ENCODE measurements around the gene BMP7.

Gene BMP7

DNA sequence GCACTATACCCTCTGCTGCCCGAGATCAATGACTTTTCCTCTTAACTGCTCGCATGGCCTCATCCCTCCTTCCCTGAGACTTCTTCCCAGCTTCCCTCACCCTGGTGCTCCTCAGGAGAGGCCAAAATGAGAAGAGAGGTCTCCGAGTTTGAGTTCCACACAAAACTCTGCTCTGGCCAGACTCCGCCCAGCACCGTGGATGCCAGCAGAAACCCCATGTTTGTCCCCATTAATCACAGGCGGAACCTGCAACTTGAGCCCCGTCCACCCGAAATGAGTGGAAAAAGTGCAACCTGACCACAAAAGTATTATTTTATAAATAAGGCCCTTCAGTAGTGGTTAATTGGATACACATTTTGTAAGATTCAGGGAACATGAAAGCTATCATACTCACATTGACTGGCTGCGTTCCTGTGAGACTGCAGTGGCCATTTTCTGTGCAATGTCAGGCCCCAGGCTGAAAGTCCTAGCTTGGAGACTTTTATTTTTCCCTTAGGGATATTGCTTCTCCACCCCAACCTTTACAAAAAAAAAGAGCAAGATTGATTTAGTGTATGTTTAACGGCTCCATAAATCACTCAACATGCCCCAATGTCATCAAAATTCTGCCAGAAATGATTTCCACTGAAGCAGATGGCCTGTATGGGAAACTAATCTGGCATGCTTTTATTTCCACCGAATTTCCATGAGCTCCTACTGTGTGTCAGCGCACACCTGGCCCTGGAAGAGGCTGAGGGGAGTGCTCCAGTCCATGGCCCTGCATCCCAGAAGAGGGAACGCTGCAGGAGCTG lies 134.6 kb downstream of the BMP7 start:
- no peak overlapping the region for H2AFZ ChIP-seq (ENCODE audit: low read length, unreplicated experiment)
- no peaks in the 10 kb centered on the region for H3K27me3 ChIP-seq (ENCODE audit: insufficient read depth, low read length)

DNA sequence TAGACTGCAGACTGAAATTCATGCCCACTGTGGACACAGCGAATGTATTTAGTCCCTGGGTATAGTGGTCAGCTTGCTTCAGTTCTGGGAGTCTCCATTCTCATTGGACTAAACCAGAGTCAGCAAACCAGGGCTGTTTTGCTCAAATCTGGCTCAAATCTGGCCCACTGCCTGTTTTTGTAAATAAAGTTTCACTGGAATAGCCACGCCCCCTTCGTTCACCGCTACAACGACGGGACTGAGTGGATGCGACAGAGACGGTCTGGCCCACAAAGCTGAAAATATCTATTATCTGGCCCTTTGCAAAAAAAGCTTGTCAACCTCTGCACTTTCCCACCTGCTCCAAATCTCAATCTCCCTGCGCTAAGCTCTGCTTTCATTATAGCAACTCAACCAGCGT lies 135.4 kb downstream of the BMP7 start:
- H3K27ac ChIP-seq (ENCODE audit: low read depth, low read length): no peak overlapping the region
- no peak overlapping the region for H3K4me3 ChIP-seq (ENCODE audit: low read depth, low read length)
- no peaks in the 10 kb centered on the region for H3K4me1 ChIP-seq (ENCODE audit: control insufficient read depth, insufficient read depth, low read length, unreplicated experiment)
- H3K79me2 ChIP-seq (ENCODE audit: control insufficient read depth, insufficient read depth, low read length, unreplicated experiment): no peaks in the 10 kb centered on the region
- no peaks in the 10 kb centered on the region for H3K36me3 ChIP-seq (ENCODE audit: insufficient read depth, low read length)
- no peak overlapping the region for H2AFZ ChIP-seq (ENCODE audit: low read length, unreplicated experiment)
- H3K27me3 ChIP-seq (ENCODE audit: insufficient read depth, low read length): no peaks in the 10 kb centered on the region

More for the DNA sequence above, 134.6 kb downstream of the BMP7 start:
- Histone ChIP-seq H3K36me3 (ENCODE audit: insufficient read depth, low read length) (no peaks in the 10 kb centered on the region), H3K27ac (ENCODE audit: low read depth, low read length) (no peak overlapping the region), H3K4me1 (ENCODE audit: control insufficient read depth, insufficient read depth, low read length, unreplicated experiment) (no peaks in the 10 kb centered on the region), H3K4me3 (ENCODE audit: low read depth, low read length) (no peak overlapping the region), H3K79me2 (ENCODE audit: control insufficient read depth, insufficient read depth, low read length, unreplicated experiment) (no peaks in the 10 kb centered on the region)

DNA sequence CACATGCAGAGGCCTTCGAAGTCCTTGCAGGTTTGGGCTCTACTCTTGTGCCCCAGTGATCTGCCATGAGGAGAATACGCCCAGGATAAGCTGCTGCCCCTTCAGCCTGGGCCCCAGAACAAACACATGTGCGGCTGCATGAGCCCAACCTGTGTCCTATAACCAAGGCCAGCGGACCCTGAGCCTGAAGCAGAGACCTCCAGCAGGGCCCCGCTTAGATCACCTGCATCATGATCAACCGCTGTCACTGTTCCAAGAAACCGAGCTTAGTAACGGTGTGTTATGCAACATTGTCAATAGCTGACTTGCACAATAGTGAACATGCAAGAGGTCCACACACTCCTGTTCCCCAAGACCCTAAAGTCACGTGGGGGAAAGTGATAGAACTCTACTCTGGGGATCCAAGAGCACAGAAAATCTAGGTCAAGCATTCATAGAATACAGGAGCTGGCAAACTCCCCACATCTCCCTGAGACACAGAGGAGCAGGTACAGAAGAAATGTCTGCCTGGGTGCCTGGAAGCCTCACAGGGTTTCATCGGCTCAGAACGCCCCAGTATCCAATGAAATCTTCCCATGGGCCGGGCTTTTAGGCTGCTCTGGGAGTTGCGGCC lies 136.2 kb downstream of the BMP7 start:
- H2AFZ ChIP-seq (ENCODE audit: low read length, unreplicated experiment): no peak overlapping the region
- no peaks in the 10 kb centered on the region for H3K36me3 ChIP-seq (ENCODE audit: insufficient read depth, low read length)
- no peaks in the 10 kb centered on the region for H3K4me1 ChIP-seq (ENCODE audit: control insufficient read depth, insufficient read depth, low read length, unreplicated experiment)
- H3K79me2 ChIP-seq (ENCODE audit: control insufficient read depth, insufficient read depth, low read length, unreplicated experiment): no peaks in the 10 kb centered on the region
- no peak overlapping the region for H3K4me3 ChIP-seq (ENCODE audit: low read depth, low read length)
- H3K27ac ChIP-seq (ENCODE audit: low read depth, low read length): no peak overlapping the region
- H3K27me3 ChIP-seq (ENCODE audit: insufficient read depth, low read length): no peaks in the 10 kb centered on the region

DNA sequence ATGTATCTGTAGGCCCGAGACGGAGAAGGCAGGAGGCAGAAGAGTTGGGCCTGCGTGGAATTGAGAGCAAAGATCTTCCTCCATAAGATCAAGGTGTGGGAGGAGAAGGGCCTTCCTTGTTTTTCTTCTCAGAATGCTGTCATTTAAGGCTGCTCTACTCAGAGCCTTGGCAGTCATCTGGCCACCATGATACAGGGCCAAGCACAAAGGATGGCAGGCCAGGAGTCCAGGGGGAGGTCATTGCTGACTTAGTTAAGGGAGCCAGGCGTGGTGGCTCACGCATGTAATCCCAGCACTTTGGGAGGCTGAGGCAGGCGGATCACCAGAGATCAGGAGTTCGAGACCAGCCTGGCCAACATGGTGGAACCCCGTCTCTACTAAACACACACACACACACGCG lies 137.1 kb downstream of the BMP7 start:
- H3K36me3 ChIP-seq (ENCODE audit: insufficient read depth, low read length): no peaks in the 10 kb centered on the region
- no peak overlapping the region for H3K27ac ChIP-seq (ENCODE audit: low read depth, low read length)
- H3K79me2 ChIP-seq (ENCODE audit: control insufficient read depth, insufficient read depth, low read length, unreplicated experiment): no peaks in the 10 kb centered on the region
- no peaks in the 10 kb centered on the region for H3K4me1 ChIP-seq (ENCODE audit: control insufficient read depth, insufficient read depth, low read length, unreplicated experiment)
- no peak overlapping the region for H2AFZ ChIP-seq (ENCODE audit: low read length, unreplicated experiment)
- H3K4me3 ChIP-seq (ENCODE audit: low read depth, low read length): no peak overlapping the region
- no peaks in the 10 kb centered on the region for H3K27me3 ChIP-seq (ENCODE audit: insufficient read depth, low read length)

- H3K36me3 ChIP-seq (ENCODE audit: insufficient read depth, low read length): no peaks in the 10 kb centered on the region
- no peaks in the 10 kb centered on the region for H3K79me2 ChIP-seq (ENCODE audit: control insufficient read depth, insufficient read depth, low read length, unreplicated experiment)
- H3K4me1 ChIP-seq (ENCODE audit: control insufficient read depth, insufficient read depth, low read length, unreplicated experiment): no peaks in the 10 kb centered on the region
- no peaks in the 10 kb centered on the region for H3K27me3 ChIP-seq (ENCODE audit: insufficient read depth, low read length)
- H2AFZ ChIP-seq (ENCODE audit: low read length, unreplicated experiment): no peak overlapping the region
- no peak overlapping the region for H3K4me3 ChIP-seq (ENCODE audit: low read depth, low read length)
- H3K27ac ChIP-seq (ENCODE audit: low read depth, low read length): no peak overlapping the region
Observed at GRCh38 chr20:57128044-57128757, 138.2 kb downstream of the BMP7 start.

- H3K36me3 ChIP-seq (ENCODE audit: insufficient read depth, low read length): no peaks in the 10 kb centered on the region
- no peak overlapping the region for H3K27ac ChIP-seq (ENCODE audit: low read depth, low read length)
- H3K4me3 ChIP-seq (ENCODE audit: low read depth, low read length): no peak overlapping the region
- H3K79me2 ChIP-seq (ENCODE audit: control insufficient read depth, insufficient read depth, low read length, unreplicated experiment): no peaks in the 10 kb centered on the region
- H2AFZ ChIP-seq (ENCODE audit: low read length, unreplicated experiment): no peak overlapping the region
- H3K4me1 ChIP-seq (ENCODE audit: control insufficient read depth, insufficient read depth, low read length, unreplicated experiment): no peaks in the 10 kb centered on the region
- H3K27me3 ChIP-seq (ENCODE audit: insufficient read depth, low read length): no peaks in the 10 kb centered on the region
Observed at GRCh38 chr20:57126481-57127092, 139.9 kb downstream of the BMP7 start.

- H3K27me3 ChIP-seq (ENCODE audit: insufficient read depth, low read length): no peaks in the 10 kb centered on the region
- H3K79me2 ChIP-seq (ENCODE audit: control insufficient read depth, insufficient read depth, low read length, unreplicated experiment): no peaks in the 10 kb centered on the region
- H3K36me3 ChIP-seq (ENCODE audit: insufficient read depth, low read length): no peaks in the 10 kb centered on the region
- H3K27ac ChIP-seq (ENCODE audit: low read depth, low read length): no peak overlapping the region
- no peaks in the 10 kb centered on the region for H3K4me1 ChIP-seq (ENCODE audit: control insufficient read depth, insufficient read depth, low read length, unreplicated experiment)
- H3K4me3 ChIP-seq (ENCODE audit: low read depth, low read length): no peak overlapping the region
- H2AFZ ChIP-seq (ENCODE audit: low read length, unreplicated experiment): no peak overlapping the region
Observed at GRCh38 chr20:57124800-57125517, 141.5 kb downstream of the BMP7 start.

- Histone ChIP-seq H3K4me1 (ENCODE audit: control insufficient read depth, insufficient read depth, low read length, unreplicated experiment) (no peaks in the 10 kb centered on the region), H3K27ac (ENCODE audit: low read depth, low read length) (no peak overlapping the region), H3K27me3 (ENCODE audit: insufficient read depth, low read length) (no peaks in the 10 kb centered on the region), H3K4me3 (ENCODE audit: low read depth, low read length) (no peak overlapping the region), H2AFZ (ENCODE audit: low read length, unreplicated experiment) (no peak overlapping the region), H3K36me3 (ENCODE audit: insufficient read depth, low read length) (no peaks in the 10 kb centered on the region), H3K79me2 (ENCODE audit: control insufficient read depth, insufficient read depth, low read length, unreplicated experiment) (no peaks in the 10 kb centered on the region)
Observed at GRCh38 chr20:57124366-57124765, 142.1 kb downstream of the BMP7 start.

- Histone ChIP-seq H3K36me3 (ENCODE audit: insufficient read depth, low read length) (no peaks in the 10 kb centered on the region), H3K27ac (ENCODE audit: low read depth, low read length) (no peak overlapping the region), H3K4me3 (ENCODE audit: low read depth, low read length) (no peak overlapping the region), H3K4me1 (ENCODE audit: control insufficient read depth, insufficient read depth, low read length, unreplicated experiment) (no peaks in the 10 kb centered on the region), H2AFZ (ENCODE audit: low read length, unreplicated experiment) (no peak overlapping the region), H3K79me2 (ENCODE audit: control insufficient read depth, insufficient read depth, low read length, unreplicated experiment) (no peaks in the 10 kb centered on the region), H3K27me3 (ENCODE audit: insufficient read depth, low read length) (no peaks in the 10 kb centered on the region)
Observed at GRCh38 chr20:57123504-57123903, 142.9 kb downstream of the BMP7 start.

Measured in ACC112 (cell line).